NK-92 (cell line): ENCODE data around the gene SLC44A3.
"Not testable (repeated sequence)": the region's sequence is repeated elsewhere in the genome, so short reads cannot be mapped to it uniquely, and the experiment has no call there.

Experiments
- DNase-seq: peaks from one replicate; lab custom pipeline; 2025; ENCODE audit not compliant: unreplicated experiment; lab: John Stamatoyannopoulos, UW

SLC44A3 gene

DNA sequence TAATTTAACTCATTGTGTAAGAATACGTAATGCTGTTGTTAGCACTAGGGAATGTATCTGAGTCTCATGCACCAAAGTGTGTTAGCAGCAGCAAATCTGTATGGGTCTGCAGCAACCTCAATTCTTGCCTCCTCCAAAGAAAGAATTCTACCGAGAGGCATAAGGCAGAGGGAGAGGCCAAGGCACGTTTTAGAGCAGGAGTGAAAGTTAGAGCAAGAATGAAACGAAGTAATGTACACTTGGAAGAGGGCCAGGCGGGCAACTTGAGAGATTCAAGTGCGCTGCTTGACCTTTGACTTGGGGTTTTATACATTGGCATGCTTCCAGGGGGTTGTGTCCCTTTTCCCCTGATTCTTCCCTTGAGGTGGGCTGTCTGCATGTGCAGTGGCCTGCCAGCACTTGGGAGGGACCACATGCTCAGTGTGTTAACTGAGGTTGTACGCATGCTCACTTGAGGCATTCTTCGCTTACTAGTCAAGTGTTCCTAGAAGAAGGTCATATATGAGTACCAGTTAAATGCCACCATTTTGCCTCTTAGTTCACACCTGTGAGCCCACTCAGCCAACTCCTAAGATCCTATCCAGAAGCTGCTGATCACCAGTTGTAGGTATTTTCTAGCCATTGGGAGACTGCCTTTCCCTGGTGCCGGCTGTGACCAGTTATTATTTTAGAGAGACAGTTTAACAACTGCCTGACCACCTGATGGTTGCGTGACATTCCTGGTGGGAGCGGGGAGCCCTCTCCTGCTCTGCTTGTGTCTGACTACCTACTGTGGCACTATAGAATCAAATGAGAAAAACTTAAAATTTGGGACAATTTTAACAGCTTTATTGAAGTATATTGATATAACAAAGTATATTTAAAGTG, 109.4 kb downstream of the SLC44A3 start:
- DNase-seq: no peak

DNA sequence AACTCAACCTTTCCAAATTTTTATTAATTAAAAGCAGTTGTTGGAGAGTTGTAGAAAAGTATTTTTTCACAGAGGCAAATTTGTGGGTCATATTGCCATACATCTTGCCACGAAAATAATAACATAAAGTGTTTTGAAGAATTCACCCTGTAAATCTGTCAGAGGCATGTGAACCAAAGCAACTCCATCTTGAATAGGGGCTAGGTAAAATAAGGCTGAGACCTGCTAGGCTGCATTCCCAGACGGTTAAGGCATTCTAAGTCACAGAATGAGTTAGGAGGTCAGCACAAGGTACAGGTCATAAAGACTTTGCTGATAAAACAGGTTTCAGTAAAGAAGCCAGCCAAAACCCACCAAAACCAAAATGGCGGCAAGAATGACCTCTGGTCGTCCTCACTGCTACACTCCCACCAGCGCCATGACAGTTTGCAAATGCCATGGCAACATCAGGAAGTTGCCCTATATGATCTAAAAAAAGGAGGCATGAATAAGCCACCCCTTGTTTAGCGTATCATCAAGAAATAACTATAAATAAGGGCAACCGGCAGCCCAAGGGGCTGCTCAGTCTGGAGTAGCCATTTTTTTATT, 111.2 kb downstream of the SLC44A3 start:
- DNase-seq: no peak

DNA sequence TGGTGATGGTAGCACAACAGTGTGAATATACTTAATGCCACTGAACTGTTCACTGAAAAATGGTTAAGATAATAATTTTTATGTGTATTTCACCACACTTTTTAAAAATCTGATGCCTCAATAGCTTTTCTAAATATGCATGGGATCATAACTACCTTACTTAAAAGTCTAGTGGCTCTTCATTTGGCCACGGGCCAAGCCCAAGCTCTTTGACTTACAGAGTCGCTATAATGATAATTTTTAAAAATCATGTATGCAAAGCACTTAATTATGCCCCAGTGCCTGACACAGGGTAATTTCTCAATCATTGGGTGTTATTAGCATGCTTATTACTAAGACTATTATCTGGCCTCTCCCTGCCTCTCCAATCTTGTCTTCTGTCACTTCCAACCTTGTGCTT, 114.4 kb downstream of the SLC44A3 start:
- no peak for DNase-seq

DNA sequence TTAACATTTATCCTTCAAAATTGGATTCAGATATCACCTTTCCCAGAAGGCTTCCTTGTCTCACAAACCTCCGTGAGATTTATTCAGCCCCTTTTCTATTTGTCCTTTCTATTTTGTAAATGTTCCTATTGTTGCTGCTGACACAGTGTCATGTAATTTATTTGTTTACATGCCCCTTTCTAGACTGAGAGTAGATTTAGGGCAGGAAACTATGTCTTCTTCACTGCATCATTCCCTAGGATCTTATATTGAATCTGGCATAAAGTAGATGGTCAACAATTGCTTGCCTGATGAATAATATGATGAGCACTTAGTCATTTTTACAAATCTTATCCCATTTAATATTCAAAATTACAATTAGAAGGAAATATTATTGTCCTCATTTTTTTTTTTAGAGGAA, 114.9 kb downstream of the SLC44A3 start:
- no peak for DNase-seq

DNA sequence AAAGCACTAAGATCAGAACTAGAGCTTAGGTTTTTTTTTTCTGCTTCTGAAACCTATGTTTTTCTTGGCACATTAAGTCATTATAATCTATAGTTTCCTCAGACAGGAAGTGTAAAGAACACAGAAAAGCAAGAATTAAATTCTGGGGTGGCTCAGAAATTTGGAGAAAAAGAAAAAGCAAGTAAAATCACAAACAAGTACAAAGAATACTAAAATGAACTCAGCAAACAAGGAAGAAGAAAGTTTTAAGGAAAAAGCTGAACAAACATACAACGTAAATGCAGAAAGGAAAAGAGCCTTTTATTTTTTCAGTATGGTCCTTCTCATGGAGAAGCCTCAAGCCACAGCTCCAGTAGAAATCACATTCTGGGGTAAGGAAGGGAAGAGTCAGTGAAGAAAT, 115.3 kb downstream of the SLC44A3 start:
- DNase-seq: no peak

DNA sequence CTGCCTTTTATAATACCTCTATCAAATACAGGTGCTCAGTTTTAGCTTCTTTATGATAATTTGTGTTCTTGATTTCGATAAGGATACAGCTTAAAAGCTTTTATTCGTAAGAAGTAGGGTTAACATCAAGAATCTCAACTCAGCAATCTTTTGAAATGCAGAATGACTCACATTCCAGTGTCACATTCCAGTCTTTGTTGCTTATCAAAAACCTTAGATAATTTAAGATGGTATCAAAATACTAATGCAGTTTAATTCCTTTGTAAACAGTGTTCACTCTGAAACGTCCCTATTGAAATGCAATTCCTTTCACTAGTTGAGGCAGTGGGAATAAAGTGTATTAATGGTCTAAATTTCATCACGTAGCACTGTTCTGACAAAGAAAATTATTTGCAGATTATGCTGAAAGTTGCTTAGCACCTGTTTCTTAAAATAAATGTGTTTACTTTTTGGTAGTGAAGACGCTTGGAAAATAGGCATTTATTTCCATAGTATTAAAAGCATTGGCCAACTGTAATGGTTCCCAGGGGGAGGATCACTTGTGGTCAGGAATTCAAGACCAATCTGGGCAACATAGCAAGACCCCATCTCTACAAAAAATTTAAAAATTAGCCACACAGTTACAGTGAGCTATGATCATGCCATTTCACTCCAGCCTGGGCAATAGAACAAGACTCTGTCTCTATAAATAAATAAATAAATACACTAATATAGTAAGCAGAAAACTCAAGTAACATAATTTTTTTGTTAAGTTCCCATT, 116.9 kb downstream of the SLC44A3 start:
- no peak for DNase-seq

DNA sequence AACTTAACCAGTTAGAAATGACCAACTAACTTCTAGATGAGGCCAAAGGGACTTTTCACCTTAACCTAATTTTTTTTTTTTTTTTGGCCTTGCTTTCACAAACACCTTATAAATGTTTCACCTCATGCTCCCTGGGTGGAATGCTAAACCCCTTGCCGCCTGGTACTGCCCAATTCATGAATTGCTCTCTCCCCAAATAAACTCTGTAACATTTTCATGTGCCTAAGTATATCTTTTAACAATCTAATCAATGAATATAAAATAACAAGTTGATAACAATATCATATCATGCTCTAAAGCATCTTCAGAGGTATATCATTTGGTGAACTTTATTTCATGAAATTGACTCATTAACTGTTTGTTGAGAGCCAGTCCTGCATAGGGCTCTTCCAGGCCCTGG, 117.7 kb downstream of the SLC44A3 start:
- no peak for DNase-seq

DNA sequence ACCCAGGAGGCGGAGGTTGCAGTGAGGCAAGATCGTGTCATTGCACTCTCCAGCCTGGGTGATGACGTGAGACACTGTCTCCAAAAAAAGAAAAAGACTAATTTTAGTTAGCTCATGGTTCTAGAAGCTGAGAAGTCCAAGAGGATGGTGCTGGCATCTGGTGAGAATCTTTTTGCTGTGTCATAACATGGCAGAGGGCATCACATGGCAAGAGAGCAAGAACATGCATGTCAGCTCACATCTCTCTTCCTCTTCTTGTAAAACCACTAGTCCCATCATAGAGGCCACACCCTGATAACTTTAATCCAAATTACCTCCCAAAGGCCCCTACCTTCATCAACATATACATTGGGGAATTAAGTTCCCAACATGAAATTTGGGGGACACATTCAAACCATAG, 120.6 kb downstream of the SLC44A3 start:
- DNase-seq: no peak

DNA sequence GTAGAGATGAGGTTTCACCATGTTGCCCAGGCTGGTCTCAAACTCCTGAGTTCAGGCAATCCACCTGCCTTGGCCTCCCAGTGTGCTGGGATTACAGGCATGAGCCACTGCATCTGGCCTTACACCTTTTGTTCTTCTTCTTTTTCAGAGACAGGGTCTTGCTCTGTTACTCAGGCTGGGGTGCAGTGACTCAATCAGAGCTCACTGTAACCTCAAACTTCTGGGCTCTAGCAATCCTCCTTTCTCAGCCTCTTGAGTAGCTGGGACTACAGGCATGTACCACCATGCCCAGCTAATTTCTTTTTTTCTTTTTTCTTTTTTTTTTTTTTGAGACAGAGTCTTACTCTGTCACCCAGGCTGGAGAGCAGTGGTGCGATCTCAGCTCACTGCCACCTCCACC, 121.3 kb downstream of the SLC44A3 start:
- not testable (repeated sequence) for DNase-seq

DNA sequence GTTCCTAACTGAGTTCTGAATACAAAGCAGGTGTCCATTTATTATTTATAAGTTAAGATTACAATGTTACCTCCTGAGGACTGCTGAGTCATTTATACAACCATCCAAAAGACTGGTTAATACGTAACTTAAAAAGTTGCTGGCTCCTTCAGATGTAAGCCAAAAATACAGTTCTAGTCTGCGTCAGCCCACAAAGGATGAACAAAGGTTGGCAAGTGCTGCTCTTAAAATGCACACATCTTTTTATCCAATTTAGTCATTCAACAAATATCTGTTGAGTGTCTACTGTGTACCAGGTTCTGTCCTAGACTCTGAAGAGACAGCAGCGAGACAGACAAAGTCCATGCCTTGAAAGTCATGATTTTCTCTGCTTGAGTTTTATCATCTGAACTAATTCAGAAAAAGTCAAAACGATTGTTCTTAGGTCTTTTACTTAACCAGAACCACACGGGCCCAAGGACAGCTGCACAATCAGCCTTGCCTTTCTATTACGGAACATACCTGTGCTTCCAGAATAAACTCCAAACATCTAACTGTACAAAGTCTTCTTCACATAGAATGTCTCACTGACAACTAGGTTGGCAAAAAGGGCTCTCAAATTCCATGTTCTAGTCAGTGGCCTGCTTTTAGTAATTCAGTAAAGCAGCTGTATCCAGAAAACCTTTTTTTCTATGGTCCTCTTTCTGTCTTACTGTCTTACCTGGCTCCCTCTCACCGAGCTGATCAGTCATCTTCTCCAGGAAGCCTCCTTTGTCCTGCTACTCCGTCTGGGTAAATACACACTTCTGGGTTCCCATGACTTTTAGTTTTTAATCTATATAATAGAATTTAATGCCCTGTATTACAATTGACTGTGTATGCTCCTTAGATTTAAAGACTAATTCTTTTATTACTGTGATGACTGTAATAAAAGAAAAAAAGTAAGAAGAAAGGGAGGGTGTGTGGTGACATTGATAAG, 122.3 kb downstream of the SLC44A3 start:
- no peak for DNase-seq
